Urinary bladder (tissue), 4 donors: ENCODE results near the gene PRKCZ. TPM values are rescaled to one million over a fixed set of nuclear protein-coding genes. Genes with fewer than 3 reads are reported as not detected.
"Not testable (repeated sequence)": the region's sequence is repeated elsewhere in the genome, so short reads cannot be mapped to it uniquely, and the experiment has no call there.

Source experiments
- DNase-seq: peaks from one replicate; pipeline ENCODE4 v3.0.0-alpha.2; 2015; ENCODE audit errors: extremely low spot score
- H3K27ac ChIP-seq: one replicate; pipeline ENCODE4 v1.5.1; 2013; ENCODE audit warnings: low read depth, mild to moderate bottlenecking, moderate library complexity
- H3K36me3 ChIP-seq: one replicate; pipeline ENCODE4 v1.6.1; 2013; ENCODE audit warnings: mild to moderate bottlenecking, moderate library complexity; ENCODE audit not compliant: insufficient read depth
- H3K4me1 ChIP-seq: one replicate; pipeline ENCODE4 v1.6.1; 2013; ENCODE audit warnings: mild to moderate bottlenecking, moderate library complexity; ENCODE audit not compliant: insufficient read depth
- H3K4me3 ChIP-seq: one replicate; pipeline ENCODE4 v1.5.1; 2013; ENCODE audit warnings: low read depth, low read length
- WGBS: extraction: QIAGEN DNeasy Blood & Tissue Kit; methylation state at CpG from one replicate; pipeline ENCODE4 v1.1.7; 2013; 5-methylcytosine and 5-hydroxymethylcytosine counted together
- polyA plus RNA-seq: library from polyadenylated mRNA; stranded (reverse); fragments of 200-250 nt; gene quantifications from one replicate; pipeline ENCODE4 v1.2.3, GENCODE V29; 2013
- total RNA-seq: library from RNA; depleted of rRNA; stranded (reverse); fragments of >200 nt; gene quantifications from one replicate; pipeline ENCODE4 v1.2.3, GENCODE V29; 2014
- donor health status: healthy with polysubstance abuse.
- donor health status: healthy.

Gene PRKCZ
- total and polyA plus RNA-seq, 2 donors, result 6.3 to 6.6 TPM

GRCh38 chr1:2084306-2084705 is 34.1 kb downstream of the PRKCZ start:
- 95% methylated on average over 20 of the region's 20 CpGs for WGBS
- H3K4me3 ChIP-seq, result no peak overlapping the region
- no peaks in the 10 kb centered on the region for H3K4me1 ChIP-seq
- DNase-seq, result no peak
- H3K36me3 ChIP-seq, result no peaks in the 10 kb centered on the region
- no peak overlapping the region for H3K27ac ChIP-seq

DNA sequence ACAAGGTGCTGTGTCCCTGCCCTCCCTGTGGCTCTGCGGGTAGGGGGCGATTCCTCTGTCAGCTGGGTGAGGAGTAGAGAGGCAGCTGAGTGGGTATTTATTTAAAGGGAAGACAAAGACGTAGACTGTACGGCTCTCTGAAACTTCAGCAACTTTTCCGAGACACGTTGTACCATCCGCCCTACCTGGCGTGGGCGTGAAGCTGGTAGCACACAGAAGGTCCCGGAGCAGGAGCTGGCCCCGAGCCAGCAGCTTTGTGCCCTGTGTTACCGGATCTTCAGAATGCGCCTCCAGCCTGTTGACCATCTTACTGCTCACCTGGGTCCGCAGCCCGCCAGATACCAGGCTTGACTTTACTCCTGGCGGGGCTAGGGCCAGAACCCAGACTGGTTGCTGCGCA is 34.9 kb downstream of the PRKCZ start:
- no peak overlapping the region for H3K27ac ChIP-seq
- no peak overlapping the region for H3K4me3 ChIP-seq
- no peak for DNase-seq
- no peaks in the 10 kb centered on the region for H3K36me3 ChIP-seq
- H3K4me1 ChIP-seq, result no peaks in the 10 kb centered on the region
- 80% methylated on average over 17 of the region's 17 CpGs for WGBS

- Histone ChIP-seq H3K4me1 (no peaks in the 10 kb centered on the region), H3K27ac (no peak overlapping the region), H3K36me3 (no peaks in the 10 kb centered on the region), H3K4me3 (no peak overlapping the region)
- WGBS, result 90% methylated on average over 26 of the region's 26 CpGs
- no peak for DNase-seq
These were observed 36.4 kb downstream of the PRKCZ start for GRCh38 chr1:2086446-2087078.

DNA sequence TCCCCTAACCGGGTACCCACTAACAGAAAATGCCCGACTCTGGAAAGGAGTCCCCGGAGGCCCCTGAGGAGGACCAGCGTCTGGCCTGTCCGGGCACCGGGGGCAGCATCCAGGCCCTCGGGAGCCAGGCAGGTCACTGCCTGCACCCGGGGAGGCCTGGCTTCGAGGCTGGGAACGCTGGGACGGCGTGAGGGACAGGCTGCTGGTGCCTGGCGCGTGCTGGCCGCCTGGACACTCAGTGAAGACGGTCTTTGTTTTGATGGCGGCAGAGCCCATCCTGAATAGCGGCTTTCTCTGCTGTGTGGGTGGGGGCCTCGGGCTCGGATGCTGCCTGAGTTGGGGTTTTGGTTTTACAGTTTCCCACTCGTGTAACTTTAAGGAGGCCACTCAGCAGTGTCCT is 37.6 kb downstream of the PRKCZ start:
- DNase-seq, result no peak
- Histone ChIP-seq H3K4me1 (no peaks in the 10 kb centered on the region), H3K27ac (no peak overlapping the region), H3K36me3 (no peaks in the 10 kb centered on the region), H3K4me3 (no peak overlapping the region)
- WGBS, result 65% methylated on average over 21 of the region's 21 CpGs

DNA sequence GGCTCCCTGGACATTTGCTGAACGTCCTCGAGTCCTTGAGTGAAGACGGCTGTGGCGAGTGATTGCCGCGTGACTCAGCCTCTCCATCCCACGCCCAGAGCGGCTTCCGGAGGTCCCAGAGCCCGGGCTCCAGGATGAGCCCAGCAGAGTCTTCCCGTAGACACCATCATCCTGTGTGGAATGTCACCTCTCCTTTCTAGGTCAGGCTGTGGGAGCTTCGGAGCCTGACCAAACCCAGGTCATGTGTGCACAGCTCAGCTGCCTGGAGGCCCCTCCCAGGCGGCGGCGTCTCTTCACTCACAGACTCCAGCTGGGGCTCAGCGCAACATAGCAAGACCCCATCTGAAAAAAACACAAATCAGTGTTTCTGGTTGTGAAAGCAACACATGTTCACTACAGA is 38.2 kb downstream of the PRKCZ start:
- DNase-seq, result no peak
- no peaks in the 10 kb centered on the region for H3K36me3 ChIP-seq
- H3K4me1 ChIP-seq, result no peaks in the 10 kb centered on the region
- WGBS, result 50% methylated on average over 16 of the region's 16 CpGs
- H3K27ac ChIP-seq, result no peak overlapping the region
- no peak overlapping the region for H3K4me3 ChIP-seq

DNA sequence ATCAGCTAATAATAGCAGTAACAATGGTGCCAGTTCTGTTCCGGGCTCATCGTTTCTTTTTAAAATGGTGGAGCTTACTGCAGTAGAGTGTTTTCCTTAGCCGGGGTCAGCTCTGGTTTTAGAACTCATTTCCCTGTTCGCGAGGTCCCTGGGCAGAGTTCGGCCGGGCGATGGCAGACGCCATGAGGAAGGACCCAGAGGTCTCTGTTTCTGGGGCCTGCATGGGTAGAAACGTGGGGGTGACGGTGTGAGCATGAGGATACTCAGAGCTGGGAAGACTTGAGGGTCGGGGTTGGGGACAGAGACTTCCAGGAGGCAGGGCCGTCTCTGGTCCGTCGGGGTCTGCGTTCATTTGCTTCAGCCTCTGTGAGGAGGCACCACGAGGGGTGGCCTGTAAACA is 38.8 kb downstream of the PRKCZ start:
- Histone ChIP-seq H3K27ac (no peak overlapping the region), H3K36me3 (no peaks in the 10 kb centered on the region), H3K4me3 (no peak overlapping the region), H3K4me1 (no peaks in the 10 kb centered on the region)
- DNase-seq, result no peak
- 86% methylated on average over 17 of the region's 17 CpGs for WGBS

DNA sequence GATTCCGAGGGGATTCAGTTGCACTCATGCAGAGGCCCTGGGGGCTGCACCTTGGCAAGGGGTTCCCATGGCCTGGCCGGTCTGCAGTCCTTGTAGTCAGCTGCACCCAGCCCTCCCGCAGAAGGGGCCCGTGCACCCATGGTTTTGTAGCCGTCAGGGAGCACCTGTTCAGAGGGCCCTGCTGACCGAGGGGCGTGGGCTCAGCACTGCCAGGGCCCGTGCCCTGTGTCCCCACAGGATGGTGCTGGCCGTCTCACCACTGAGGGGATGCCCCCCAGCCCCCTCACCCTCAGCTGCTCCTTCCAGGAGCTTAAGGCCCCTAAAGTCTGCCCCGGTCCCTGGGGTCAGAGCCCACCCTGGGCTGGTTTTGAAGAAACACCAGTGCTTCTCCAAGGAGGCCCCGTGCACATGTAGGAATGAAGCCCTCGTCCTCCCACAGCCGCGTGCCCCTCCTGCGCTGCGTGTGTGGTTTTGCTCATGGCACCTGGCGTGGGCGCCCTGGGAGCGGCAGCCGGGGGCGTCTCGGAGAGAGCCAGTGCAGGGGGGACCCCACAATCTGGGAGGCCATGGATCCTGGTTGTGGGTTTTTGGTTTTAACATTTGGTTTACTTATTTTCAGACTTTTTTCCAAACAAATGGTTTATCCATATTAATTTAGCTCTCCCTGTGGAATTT is 40.1 kb downstream of the PRKCZ start:
- WGBS, result 81% methylated on average over 22 of the region's 22 CpGs

GRCh38 chr1:2091611-2092604 is 41.7 kb downstream of the PRKCZ start:
- 51% methylated on average over 48 of the region's 48 CpGs for WGBS
- no peak overlapping the region for H3K27ac ChIP-seq

More for the DNA sequence above, 40.1 kb downstream of the PRKCZ start:
- Histone ChIP-seq H3K27ac (no peak overlapping the region), H3K4me3 (no peak overlapping the region), H3K36me3 (no peaks in the 10 kb centered on the region), H3K4me1 (no peaks in the 10 kb centered on the region)
- DNase-seq, result no peak

DNA sequence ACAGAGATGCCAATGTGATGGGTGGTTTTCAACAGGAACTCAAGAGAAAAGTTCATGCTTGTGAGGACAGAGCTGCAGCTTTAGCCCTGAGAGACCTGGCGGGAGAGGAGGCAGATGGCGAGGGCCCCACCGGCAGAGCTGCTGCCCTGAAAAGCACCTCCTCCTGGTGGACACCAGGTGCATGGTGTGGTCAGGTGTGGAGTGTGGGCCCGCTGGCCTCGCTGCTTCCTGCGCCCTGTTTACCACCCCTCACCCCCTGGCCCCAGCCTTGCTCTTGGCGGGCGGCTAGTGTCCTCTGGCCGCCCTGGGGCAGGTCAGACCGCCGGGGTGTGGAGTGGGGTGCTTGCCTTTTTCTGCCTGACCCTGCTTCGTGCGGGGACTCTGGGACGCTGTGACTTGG is 42.8 kb downstream of the PRKCZ start:
- no peak for DNase-seq
- Histone ChIP-seq H3K36me3 (no peaks in the 10 kb centered on the region), H3K27ac (no peak overlapping the region), H3K4me3 (no peak overlapping the region), H3K4me1 (no peaks in the 10 kb centered on the region)
- WGBS, result 88% methylated on average over 14 of the region's 14 CpGs

More at GRCh38 chr1:2091611-2092604, 41.7 kb downstream of the PRKCZ start:
- Histone ChIP-seq H3K4me3 (no peak overlapping the region), H3K4me1 (no peaks in the 10 kb centered on the region), H3K36me3 (no peaks in the 10 kb centered on the region)
- no peak for DNase-seq

GRCh38 chr1:2093636-2094035 is 43.4 kb downstream of the PRKCZ start:
- DNase-seq, result no peak
- Histone ChIP-seq H3K4me3 (no peak overlapping the region), H3K36me3 (no peaks in the 10 kb centered on the region), H3K4me1 (no peaks in the 10 kb centered on the region), H3K27ac (no peak overlapping the region)
- WGBS, result 89% methylated on average over 26 of the region's 26 CpGs

DNA sequence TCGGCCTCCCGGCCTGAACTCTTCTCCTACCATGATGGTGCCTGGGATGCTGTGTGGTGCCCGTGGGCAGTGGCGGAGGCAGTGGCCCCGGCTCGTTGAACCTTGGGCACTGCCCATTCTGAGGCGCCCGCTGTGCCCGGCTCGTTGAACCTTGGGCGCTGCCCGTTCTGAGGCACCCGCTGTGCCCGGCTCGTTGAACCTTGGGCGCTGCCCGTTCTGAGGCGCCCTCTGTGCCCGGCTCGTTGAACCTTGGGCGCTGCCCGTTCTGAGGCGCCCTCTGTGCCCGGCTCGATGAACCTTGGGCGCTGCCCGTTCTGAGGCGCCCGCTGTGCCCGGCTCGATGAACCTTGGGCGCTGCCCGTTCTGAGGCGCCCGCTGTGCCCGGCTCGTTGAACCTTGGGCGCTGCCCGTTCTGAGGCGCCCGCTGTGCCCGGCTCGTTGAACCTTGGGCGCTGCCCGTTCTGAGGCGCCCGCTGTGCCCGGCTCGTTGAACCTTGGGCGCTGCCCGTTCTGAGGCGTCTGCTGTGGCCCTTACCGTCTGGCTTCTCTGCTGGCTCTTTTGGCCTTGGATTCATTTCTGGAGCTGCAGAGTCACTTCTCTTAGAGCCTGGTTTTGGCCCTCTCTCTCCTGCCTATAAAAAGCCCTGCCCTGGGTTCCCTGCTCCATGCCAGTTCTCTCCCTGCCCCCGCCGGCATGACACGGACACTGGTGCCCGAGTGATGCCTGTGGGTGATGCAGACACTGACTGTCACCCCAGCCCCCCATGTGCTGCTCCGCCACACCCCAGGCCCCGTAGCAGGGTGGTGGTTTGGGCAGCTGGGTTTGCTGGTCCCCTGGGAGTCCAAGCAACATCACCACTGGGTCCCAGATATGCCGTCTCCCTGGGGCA is 44.3 kb downstream of the PRKCZ start:
- H3K27ac ChIP-seq, DNase-seq, H3K36me3 ChIP-seq, H3K4me3 ChIP-seq, H3K4me1 ChIP-seq: not testable (repeated sequence)
- 96% methylated on average over 58 of the region's 60 CpGs for WGBS

DNA sequence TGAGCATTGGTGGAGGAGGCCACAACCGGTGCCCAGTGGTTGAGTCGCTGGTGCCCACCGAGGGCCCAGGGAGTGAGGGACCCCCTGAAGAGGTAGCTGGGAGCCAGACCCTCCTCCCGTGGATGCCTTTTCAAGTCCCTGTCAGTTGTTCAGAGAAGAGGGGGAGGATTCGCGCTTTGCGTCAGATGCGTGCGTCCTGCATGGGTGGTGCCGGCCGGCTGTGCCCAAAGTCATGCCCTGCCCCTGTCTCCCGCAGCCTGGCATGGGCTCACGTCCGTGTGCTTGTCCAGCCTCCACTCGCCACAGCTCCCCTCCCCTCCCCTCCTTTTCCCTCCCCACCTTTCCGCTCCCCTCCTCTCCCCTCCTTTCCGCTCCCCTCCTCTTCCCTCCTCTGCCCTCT is 45.2 kb downstream of the PRKCZ start:
- Histone ChIP-seq H3K36me3 (no peaks in the 10 kb centered on the region), H3K4me1 (no peaks in the 10 kb centered on the region), H3K4me3 (no peak overlapping the region), H3K27ac (no peak overlapping the region)
- no peak for DNase-seq
- WGBS, result 77% methylated on average over 17 of the region's 17 CpGs
